HG03060 (cell line): ENCODE data around the gene DHX38.

Experiments
- ATAC-seq: cut with Tn5 transposase; IDR thresholded peaks from one replicate; pipeline ENCODE4 v1.9.1; 2021; ENCODE audit warnings: low read depth, moderate number of reproducible peaks; ENCODE audit not compliant: unreplicated experiment

DHX38 gene

GRCh38 chr16:72083778-72084404 lies 9.8 kb upstream of the DHX38 start:
- no peak for ATAC-seq

- ATAC-seq: no peak
Measured at GRCh38 chr16:72084445-72084844, 9.2 kb upstream of the DHX38 start.

GRCh38 chr16:72085002-72085401 lies 8.6 kb upstream of the DHX38 start:
- ATAC-seq: no peak

GRCh38 chr16:72091217-72091616 lies 2.4 kb upstream of the DHX38 start:
- ATAC-seq: no peak

- ATAC-seq: no peak
Measured at GRCh38 chr16:72092832-72093447, 707 bp upstream of the DHX38 start.

- ATAC-seq: no peak
Measured at GRCh38 chr16:72094266-72094610, 591 bp downstream of the DHX38 start.

- ATAC-seq: no peak
Measured at GRCh38 chr16:72098936-72099335, 5.3 kb downstream of the DHX38 start.

- peak; percentile 89 for ATAC-seq
Measured at GRCh38 chr16:72099377-72099818, 5.8 kb downstream of the DHX38 start.

GRCh38 chr16:72101195-72101594 lies 7.5 kb downstream of the DHX38 start:
- ATAC-seq: no peak

- ATAC-seq: no peak
Measured at GRCh38 chr16:72104905-72105304, 11.3 kb downstream of the DHX38 start.

GRCh38 chr16:72105978-72106377 lies 12.3 kb downstream of the DHX38 start:
- no peak for ATAC-seq

- ATAC-seq: no peak
Measured at GRCh38 chr16:72107371-72107770, 13.7 kb downstream of the DHX38 start.

GRCh38 chr16:72108353-72109102 lies 14.9 kb downstream of the DHX38 start:
- no peak for ATAC-seq

GRCh38 chr16:72109300-72109699 lies 15.7 kb downstream of the DHX38 start:
- ATAC-seq: no peak

GRCh38 chr16:72109966-72110530 lies 16.4 kb downstream of the DHX38 start:
- no peak for ATAC-seq

GRCh38 chr16:72110662-72111615 lies 17.3 kb downstream of the DHX38 start:
- no peak for ATAC-seq

- ATAC-seq: no peak
Measured at GRCh38 chr16:72111657-72112451, 18.2 kb downstream of the DHX38 start.

- ATAC-seq: no peak
Measured at GRCh38 chr16:72112452-72112792, 18.8 kb downstream of the DHX38 start.

- no peak for ATAC-seq
Measured at GRCh38 chr16:72112906-72113615, 19.4 kb downstream of the DHX38 start.
